GM23248 (cell line): Measurements from ENCODE around the gene SLC1A2. TPM values are rescaled to one million over a fixed set of nuclear protein-coding genes. Genes with fewer than 3 reads are reported as not detected.
A peak's percentile ranks its signal among the peaks of the same experiment; 100 is the strongest.

Experiments used
- DNase-seq: peaks from one replicate; pipeline ENCODE4 v3.0.0-alpha.2; 2015
- H2AFZ ChIP-seq: fragments of 200-600 bp; sonication (generic); 2 replicates; pipeline ENCODE4 v1.6.1; 2016; ENCODE audit warnings: antibody characterized with exemption
- H3F3A ChIP-seq: fragments of 200-600 bp; sonication (generic); 2 replicates; pipeline ENCODE4 v1.6.1; 2016; ENCODE audit warnings: mild to moderate bottlenecking, antibody characterized with exemption, mixed run types; ENCODE audit not compliant: insufficient read depth
- H3K27ac ChIP-seq: fragments of 200-600 bp; sonication (generic); 2 replicates; pipeline ENCODE4 v1.5.1; 2016; ENCODE audit warnings: mild to moderate bottlenecking
- H3K27me3 ChIP-seq: fragments of 200-600 bp; sonication (generic); replicated peaks from 2 replicates; pipeline ENCODE4 v1.6.1; 2016; ENCODE audit warnings: mild to moderate bottlenecking; ENCODE audit not compliant: insufficient read depth
- H3K36me3 ChIP-seq: fragments of 200-600 bp; sonication (generic); 2 replicates; pipeline ENCODE4 v1.6.1; 2016; ENCODE audit warnings: low read depth, mild to moderate bottlenecking
- H3K4me1 ChIP-seq: fragments of 200-600 bp; sonication (generic); 2 replicates; pipeline ENCODE4 v1.6.1; 2016; ENCODE audit warnings: mild to moderate bottlenecking; ENCODE audit not compliant: insufficient read depth
- H3K4me2 ChIP-seq: fragments of 200-600 bp; sonication (generic); one replicate; pipeline ENCODE4 v1.6.1; 2016; ENCODE audit warnings: mild to moderate bottlenecking; ENCODE audit not compliant: unreplicated experiment
- H3K4me3 ChIP-seq: fragments of 200-600 bp; sonication (generic); 2 replicates; pipeline ENCODE4 v1.5.1; 2016; ENCODE audit warnings: mild to moderate bottlenecking
- H3K79me2 ChIP-seq: fragments of 200-600 bp; sonication (generic); 2 replicates; pipeline ENCODE4 v1.6.1; 2016; ENCODE audit warnings: mild to moderate bottlenecking; ENCODE audit not compliant: insufficient read depth
- H3K9ac ChIP-seq: fragments of 200-600 bp; sonication (generic); 2 replicates; pipeline ENCODE4 v1.6.1; 2016; ENCODE audit warnings: mild to moderate bottlenecking
- H3K9me2 ChIP-seq: fragments of 200-600 bp; sonication (generic); 2 replicates; pipeline ENCODE4 v1.6.1; 2016; ENCODE audit warnings: mixed run types, mild to moderate bottlenecking, moderate library complexity; ENCODE audit not compliant: insufficient read depth
- H3K9me3 ChIP-seq: fragments of 200-600 bp; sonication (generic); one replicate; pipeline ENCODE4 v1.6.1; 2017; ENCODE audit warnings: low read depth
- H4K20me1 ChIP-seq: fragments of 200-600 bp; sonication (generic); 2 replicates; pipeline ENCODE4 v1.6.0; 2016; ENCODE audit not compliant: insufficient read depth
- EZH2 ChIP-seq: fragments of 200-600 bp; sonication (generic); IDR thresholded peaks from 2 replicates; pipeline ENCODE4 v1.6.1; 2018; ENCODE audit warnings: antibody characterized with exemption, mild to moderate bottlenecking; ENCODE audit not compliant: insufficient read depth, poor library complexity, severe bottlenecking
- EZH2phosphoT487 ChIP-seq: fragments of 200-600 bp; sonication (generic); IDR thresholded peaks from 2 replicates; pipeline ENCODE4 v1.6.1; 2018; ENCODE audit warnings: antibody characterized with exemption, moderate library complexity, mild to moderate bottlenecking, low read depth; ENCODE audit not compliant: insufficient read depth
- WGBS, 2 experiments: methylation state at CpG; one replicate each; pipeline ENCODE4 v1.1.6; 2015 to 2017; ENCODE audit warnings: low lambda C conversion rate in 2 of 2, low coverage in 1 of 2; ENCODE audit errors: missing lambda C conversion rate in 2 of 2; 5-methylcytosine and 5-hydroxymethylcytosine counted together
- in situ Hi-C: fragments of 300-500 bp; cut with MboI; formaldehyde crosslinking; loops from 2 replicates; pipeline ENCODE4 v1.15.0; 2020
- polyA plus RNA-seq: library from polyadenylated mRNA; unstranded; fragments of >200 nt; fragmentation: Nextera tagmentation; extraction: Ambion mirVana; gene quantifications from 2 replicates; pipeline ENCODE4 v1.2.1, GENCODE V29; 2016
- total RNA-seq: library from RNA; depleted of rRNA; stranded (reverse); fragments of >200 nt; shearing (Covaris generic); gene quantifications from 2 replicates; pipeline ENCODE4 v1.2.3, GENCODE V29; 2014

SLC1A2 gene
- total and polyA plus RNA-seq, 2 experiments from 2014 or later: 0.88 to 1.2 TPM

DNA sequence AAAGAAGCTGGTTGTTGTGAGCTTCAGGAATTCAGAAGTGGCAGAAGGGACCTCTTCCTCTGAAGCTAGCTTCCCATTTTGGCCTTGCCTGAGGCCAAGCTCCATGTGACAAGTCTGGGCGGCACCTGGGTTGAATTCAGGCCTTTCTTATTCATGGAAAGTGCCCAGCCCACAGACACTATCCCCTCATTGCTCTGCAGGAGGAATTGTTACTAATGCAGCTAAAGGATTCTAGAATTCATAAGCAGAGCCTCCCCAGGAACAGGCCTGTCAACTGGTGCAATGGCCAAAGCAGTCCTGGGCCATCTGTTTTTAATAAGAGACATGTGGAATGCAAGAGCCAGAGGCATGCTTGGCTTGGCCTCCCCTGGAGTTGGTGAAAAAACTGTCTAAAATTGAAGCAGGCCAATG lies 71.4 kb downstream of the SLC1A2 start:
- Histone ChIP-seq H3K4me2 (no peak overlapping the region), H3K27me3 (no peaks in the 10 kb centered on the region), H3K4me3 (no peak overlapping the region), H4K20me1 (no peaks in the 10 kb centered on the region), H3K4me1 (peaks cover 33% of the 10 kb centered on the region), H3K36me3 (no peaks in the 10 kb centered on the region), H2AFZ (no peak overlapping the region), H3K27ac (peak overlapping the region; percentile 25), H3K9me2 (no peaks in the 10 kb centered on the region), H3K9ac (no peak overlapping the region), H3F3A (peaks cover 31% of the 10 kb centered on the region), H3K9me3 (no peaks in the 10 kb centered on the region), H3K79me2 (no peaks in the 10 kb centered on the region)
- no peak for TF ChIP-seq EZH2phosphoT487
- TF ChIP-seq EZH2: no peak
- in situ Hi-C loops: no loop called here
- WGBS, 2 experiments: 33 to 37% methylated on average over 1 of the region's 1 CpG
- peak; percentile 84 for DNase-seq

DNA sequence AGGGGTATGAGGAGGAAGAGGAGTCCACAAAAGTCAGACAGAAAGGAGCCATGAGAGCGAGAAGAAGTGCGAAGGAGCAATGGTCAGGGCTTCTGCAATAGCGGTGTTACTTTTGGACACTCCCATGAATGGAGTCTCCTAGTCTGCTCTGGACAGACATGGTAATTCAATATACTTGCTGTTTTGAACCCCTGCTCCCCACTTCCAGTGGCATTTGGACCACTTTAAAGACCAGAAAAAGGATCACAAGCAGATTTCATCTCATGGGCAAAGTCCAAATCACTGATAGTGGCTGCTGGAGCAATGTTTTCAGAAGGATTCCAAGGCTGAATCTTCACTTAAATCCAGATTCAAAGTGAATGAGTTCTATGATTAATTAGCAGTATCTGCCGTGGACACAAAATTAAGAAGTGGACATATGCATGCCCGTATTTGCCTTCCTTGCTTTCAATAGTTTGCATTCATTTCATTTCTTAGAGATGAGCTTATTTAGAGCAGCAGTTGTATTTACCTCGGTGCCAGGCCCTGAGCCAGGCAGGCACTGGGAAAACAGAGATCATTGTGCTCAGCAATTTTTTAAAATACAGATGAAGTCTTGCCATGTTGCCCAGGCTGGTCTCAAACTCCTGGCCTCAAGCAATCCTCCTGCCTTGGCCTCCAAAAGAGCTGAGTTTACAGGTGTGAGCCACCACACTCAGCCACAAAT lies 72.0 kb downstream of the SLC1A2 start:
- no peak for DNase-seq
- peaks cover 30% of the 10 kb centered on the region for H3K4me1 ChIP-seq
- H3K9me3 ChIP-seq: no peaks in the 10 kb centered on the region
- H3K27ac ChIP-seq: peak overlapping the region; percentile 25
- peaks cover 25% of the 10 kb centered on the region for H3F3A ChIP-seq
- no peaks in the 10 kb centered on the region for H3K36me3 ChIP-seq
- H3K4me3 ChIP-seq: no peak overlapping the region
- H3K9ac ChIP-seq: no peak overlapping the region
- H3K4me2 ChIP-seq: no peak overlapping the region
- WGBS, 2 experiments: 39 to 40% methylated on average over 6 of the region's 6 CpGs
- H3K9me2 ChIP-seq: no peaks in the 10 kb centered on the region
- no peak overlapping the region for H2AFZ ChIP-seq
- in situ Hi-C loops: no loop called here
- TF ChIP-seq EZH2: no peak
- no peak for TF ChIP-seq EZH2phosphoT487
- no peaks in the 10 kb centered on the region for H4K20me1 ChIP-seq
- H3K27me3 ChIP-seq: no peaks in the 10 kb centered on the region
- H3K79me2 ChIP-seq: no peaks in the 10 kb centered on the region

DNA sequence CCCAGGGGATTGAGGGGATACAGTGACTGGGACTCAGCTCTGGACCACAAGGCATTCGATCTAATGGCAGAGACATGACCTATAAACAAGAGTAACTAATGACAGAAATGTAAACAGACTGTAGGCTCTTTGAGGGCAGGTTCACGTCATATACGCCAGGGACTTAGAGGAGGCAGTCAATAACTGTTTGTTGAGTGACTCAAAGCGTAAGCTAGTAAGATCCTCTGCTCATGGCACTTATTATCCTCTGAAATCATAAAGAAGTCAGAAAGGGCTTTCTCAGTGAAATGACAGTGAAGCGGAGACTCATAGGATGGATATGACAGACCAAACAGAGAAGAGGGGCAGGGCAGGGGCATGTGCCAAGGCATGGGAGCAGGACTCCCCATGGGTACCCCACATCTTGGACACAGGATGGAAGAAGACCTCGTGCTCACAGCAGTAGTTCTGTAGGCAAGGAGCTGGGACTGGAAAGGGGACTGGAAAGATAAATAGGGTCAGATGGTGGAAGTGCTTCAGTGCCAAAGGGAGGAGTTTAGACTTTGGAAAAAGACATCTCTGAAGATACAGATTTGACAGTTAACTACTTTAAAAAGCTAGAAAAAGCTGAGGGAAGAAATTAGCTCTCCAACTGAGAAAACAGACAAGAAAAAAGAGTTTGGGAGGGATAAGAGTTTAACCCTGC lies 72.7 kb downstream of the SLC1A2 start:
- Histone ChIP-seq H3F3A (peaks cover 18% of the 10 kb centered on the region), H3K4me2 (no peak overlapping the region), H4K20me1 (no peaks in the 10 kb centered on the region), H3K27ac (no peak overlapping the region), H3K9me3 (no peaks in the 10 kb centered on the region), H3K27me3 (no peaks in the 10 kb centered on the region), H3K4me3 (no peak overlapping the region), H3K36me3 (no peaks in the 10 kb centered on the region), H3K9me2 (no peaks in the 10 kb centered on the region), H3K4me1 (peaks cover 22% of the 10 kb centered on the region), H2AFZ (no peak overlapping the region), H3K9ac (no peak overlapping the region), H3K79me2 (no peaks in the 10 kb centered on the region)
- 73 to 75% methylated on average over 6 of the region's 6 CpGs for WGBS, 2 experiments
- TF ChIP-seq EZH2 (no peak), EZH2phosphoT487 (no peak)
- DNase-seq: no peak
- in situ Hi-C loops: no loop called here

DNA sequence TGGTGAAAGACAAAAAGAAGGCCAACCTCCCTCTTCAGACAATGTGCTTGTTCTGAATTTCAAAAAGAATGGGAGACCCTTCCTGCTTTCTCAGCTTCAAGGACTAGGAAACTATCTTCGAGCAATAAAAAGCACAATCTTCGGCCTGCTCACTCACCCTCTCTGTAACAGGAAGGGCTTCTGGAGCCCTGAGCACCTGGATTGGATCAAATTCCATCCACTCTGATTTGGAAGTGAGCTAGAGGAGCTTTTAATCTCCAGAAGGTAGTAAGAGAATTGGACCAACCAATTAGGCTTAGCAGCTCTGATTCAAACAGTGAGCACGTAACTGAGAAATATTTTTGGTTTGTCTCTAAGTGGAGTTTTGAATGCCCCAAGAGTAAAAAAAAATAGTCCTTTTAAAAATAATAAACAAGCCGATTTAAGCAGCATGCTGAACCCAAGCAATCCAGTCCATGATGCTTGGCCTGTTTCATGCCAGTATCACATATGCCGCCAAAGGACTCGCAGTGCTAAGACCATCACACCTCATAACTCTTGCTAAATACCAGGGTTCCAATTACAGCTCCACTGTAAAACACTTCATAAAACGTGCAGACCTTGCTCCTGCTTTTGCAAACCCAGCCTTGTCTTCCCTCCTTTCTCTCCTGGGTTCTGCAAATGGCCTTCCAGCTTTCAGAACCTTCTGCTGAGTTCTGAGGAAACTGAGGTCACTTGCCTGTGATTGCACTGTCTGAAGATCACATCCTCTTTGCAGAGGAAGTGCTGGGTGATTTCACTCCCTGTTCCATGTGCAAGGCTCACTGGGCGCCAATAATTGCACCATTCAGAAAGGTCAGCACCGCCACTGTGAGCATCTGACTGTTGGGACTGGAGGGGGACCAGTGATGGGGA lies 74.4 kb downstream of the SLC1A2 start:
- DNase-seq: no peak
- 56 to 60% methylated on average over 9 of the region's 9 CpGs for WGBS, 2 experiments
- no peak for TF ChIP-seq EZH2
- no peak for TF ChIP-seq EZH2phosphoT487

More for the DNA sequence above, 74.4 kb downstream of the SLC1A2 start:
- H3K79me2 ChIP-seq: no peaks in the 10 kb centered on the region
- H3K9me3 ChIP-seq: no peaks in the 10 kb centered on the region
- no peak overlapping the region for H3K4me3 ChIP-seq
- in situ Hi-C loops: no loop called here
- H3F3A ChIP-seq: peaks cover 11% of the 10 kb centered on the region; the same call in 1 of the 2 replicates
- H3K27ac ChIP-seq: no peak overlapping the region
- H3K4me2 ChIP-seq: no peak overlapping the region
- H3K9ac ChIP-seq: no peak overlapping the region
- H3K27me3 ChIP-seq: no peaks in the 10 kb centered on the region
- no peaks in the 10 kb centered on the region for H4K20me1 ChIP-seq
- peaks cover 17% of the 10 kb centered on the region for H3K4me1 ChIP-seq
- no peaks in the 10 kb centered on the region for H3K36me3 ChIP-seq
- no peak overlapping the region for H2AFZ ChIP-seq
- H3K9me2 ChIP-seq: no peaks in the 10 kb centered on the region
